ENCODE results near the gene BLVRB. TPM values are rescaled to one million over a fixed set of nuclear protein-coding genes. Genes with fewer than 3 reads are reported as not detected.

The BLVRB gene
- total and polyA plus RNA-seq, 9 of the 15 experiments (the other 6 are each of a cell fraction or from before 2014, with no cell fraction given) = 81.1 to 749 (median 331) TPM

DNA sequence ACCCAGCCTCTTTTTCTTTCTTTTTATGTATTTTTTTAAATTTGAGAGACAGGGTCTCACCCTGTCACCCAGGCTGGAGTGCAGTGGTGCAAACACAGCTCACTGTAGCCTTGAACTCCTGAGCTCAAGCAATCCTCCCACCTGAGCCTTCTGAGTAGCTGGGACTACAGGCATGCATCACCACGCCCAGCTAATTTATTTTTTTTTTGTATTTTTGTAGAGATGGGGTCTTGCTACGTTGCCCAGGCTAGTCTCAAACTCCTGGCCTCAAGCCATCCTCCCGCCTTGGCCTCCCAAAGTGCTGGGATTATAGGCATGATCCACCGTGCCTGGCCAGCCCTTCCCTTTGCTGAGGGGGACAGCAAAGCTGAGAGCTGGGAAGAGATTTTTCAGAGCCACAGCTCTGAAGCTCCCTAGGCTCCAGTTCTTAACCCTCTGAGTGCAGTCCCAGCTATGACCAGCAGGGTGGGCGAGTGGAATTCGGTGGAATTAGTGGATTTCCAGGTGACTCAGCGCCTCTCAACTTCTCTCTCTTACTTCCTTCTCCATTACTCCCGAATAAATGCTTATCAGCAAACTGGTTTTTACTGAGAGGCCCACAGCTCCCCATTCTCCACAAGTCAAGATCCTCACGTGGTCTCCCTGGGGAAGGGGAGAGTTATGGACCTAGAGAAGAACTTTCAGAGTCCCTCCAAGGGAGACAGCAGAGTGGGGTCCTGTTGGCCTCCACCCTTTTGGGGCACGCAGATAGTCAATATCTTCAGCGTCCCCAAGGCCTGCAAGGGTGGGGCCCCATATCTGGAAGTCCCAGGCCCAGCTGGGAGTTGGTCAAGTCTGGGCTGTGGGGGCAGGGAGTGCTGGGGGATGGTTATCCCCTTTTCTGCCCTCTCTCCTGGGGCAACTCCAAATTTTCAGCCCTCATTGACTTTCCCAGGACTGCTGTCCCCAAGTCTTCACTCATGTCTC lies 1.2 kb downstream of the BLVRB start (continued):
- no peak for TF ChIP-seq ZNF165 (CRISPR knock-in tag; IDR thresholded peaks at IDR 0.05; ENCODE audit: borderline replicate concordance)
- TF ChIP-seq, protein P1, sequence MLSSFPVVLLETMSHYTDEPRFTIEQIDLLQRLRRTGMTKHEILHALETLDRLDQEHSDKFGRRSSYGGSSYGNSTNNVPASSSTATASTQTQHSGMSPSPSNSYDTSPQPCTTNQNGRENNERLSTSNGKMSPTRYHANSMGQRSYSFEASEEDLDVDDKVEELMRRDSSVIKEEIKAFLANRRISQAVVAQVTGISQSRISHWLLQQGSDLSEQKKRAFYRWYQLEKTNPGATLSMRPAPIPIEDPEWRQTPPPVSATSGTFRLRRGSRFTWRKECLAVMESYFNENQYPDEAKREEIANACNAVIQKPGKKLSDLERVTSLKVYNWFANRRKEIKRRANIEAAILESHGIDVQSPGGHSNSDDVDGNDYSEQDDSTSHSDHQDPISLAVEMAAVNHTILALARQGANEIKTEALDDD (IDR thresholded peaks at IDR 0.05) = peak; percentile 51; the same call in 1 of the 2 replicates
- peak; percentile 94 for TF ChIP-seq TEAD4 (IDR thresholded peaks at IDR 0.05; ENCODE audit: low read length)
- no peak for TF ChIP-seq TEAD4 (CRISPR knock-in tag; IDR thresholded peaks at IDR 0.05; ENCODE audit: borderline replicate concordance)
- TF ChIP-seq SRSF3 (IDR thresholded peaks at IDR 0.05; ENCODE audit: insufficient read depth, low read length) = no peak
- TF ChIP-seq, protein P2, sequence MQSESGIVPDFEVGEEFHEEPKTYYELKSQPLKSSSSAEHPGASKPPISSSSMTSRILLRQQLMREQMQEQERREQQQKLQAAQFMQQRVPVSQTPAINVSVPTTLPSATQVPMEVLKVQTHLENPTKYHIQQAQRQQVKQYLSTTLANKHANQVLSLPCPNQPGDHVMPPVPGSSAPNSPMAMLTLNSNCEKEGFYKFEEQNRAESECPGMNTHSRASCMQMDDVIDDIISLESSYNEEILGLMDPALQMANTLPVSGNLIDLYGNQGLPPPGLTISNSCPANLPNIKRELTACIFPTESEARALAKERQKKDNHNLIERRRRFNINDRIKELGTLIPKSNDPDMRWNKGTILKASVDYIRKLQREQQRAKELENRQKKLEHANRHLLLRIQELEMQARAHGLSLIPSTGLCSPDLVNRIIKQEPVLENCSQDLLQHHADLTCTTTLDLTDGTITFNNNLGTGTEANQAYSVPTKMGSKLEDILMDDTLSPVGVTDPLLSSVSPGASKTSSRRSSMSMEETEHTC (IDR thresholded peaks at IDR 0.05) = peak; percentile 35
- TF ChIP-seq BDP1 (IDR thresholded peaks at IDR 0.05; ENCODE audit: insufficient read depth, insufficient read length) = no peak
- TF ChIP-seq EP400 (IDR thresholded peaks at IDR 0.05) = peak; percentile 82
- no peak for TF ChIP-seq RFX5 (IDR thresholded peaks at IDR 0.05; ENCODE audit: low read depth, low read length)
- TF ChIP-seq ASH1L (IDR thresholded peaks at IDR 0.05; ENCODE audit: borderline replicate concordance, low read depth, partially characterized antibody) = no peak
- no peak for TF ChIP-seq HNRNPK (IDR thresholded peaks at IDR 0.05; ENCODE audit: low read depth, low read length, poor library complexity, severe bottlenecking)
- TF ChIP-seq MNT (conservative IDR thresholded peaks at IDR 0.05) = peak; percentile 74 to 85
- TF ChIP-seq ZNF324 (CRISPR knock-in tag; IDR thresholded peaks at IDR 0.05) = no peak
- TF ChIP-seq NR4A1 (CRISPR knock-in tag; IDR thresholded peaks at IDR 0.05) = no peak
- peak; percentile 80 for TF ChIP-seq NR4A1 (tag; IDR thresholded peaks at IDR 0.05)
- TF ChIP-seq CHD2 (IDR thresholded peaks at IDR 0.05; ENCODE audit: low read depth, low read length) = peak; percentile 82
- peak; percentile 96 for TF ChIP-seq LEF1 (IDR thresholded peaks at IDR 0.05)
- peak; percentile 88 for TF ChIP-seq SMARCE1 (IDR thresholded peaks at IDR 0.05)
- TF ChIP-seq ARID4B (CRISPR knock-in tag; IDR thresholded peaks at IDR 0.05) = no peak; the same call in 1 of the 2 replicates
- peak; percentile 32; the same call in 1 of the 2 replicates for TF ChIP-seq POLR2AphosphoS2 (IDR thresholded peaks at IDR 0.05; ENCODE audit: low read length)

Measured in K562 (cell line).